Fibroblast of lung (primary cell): ENCODE results near the gene TBX1.

ENCODE experiments used
- CTCF ChIP-seq, 2 donors: IDR thresholded peaks in 1 of 2; conservative IDR thresholded peaks in 1 of 2; 1 replicate in 1 of 2; 2 replicates in 1 of 2; pipeline ENCODE4 v1.5.1; 2011 to 2012; ENCODE audit warnings: low read length in 2 of 2, control low read depth in 1 of 2, inconsistent platforms in 1 of 2, low read depth in 1 of 2, mild to moderate bottlenecking in 1 of 2
- EZH2 ChIP-seq: IDR thresholded peaks from 2 replicates; pipeline ENCODE4 v1.5.1; 2012; ENCODE audit warnings: low read length, control low read depth, mild to moderate bottlenecking; ENCODE audit errors: missing control alignments

- TF ChIP-seq CTCF (conservative IDR thresholded peaks at IDR 0.05 in 1 of 2, IDR thresholded peaks at IDR 0.05 in 1 of 2; ENCODE audit: low read depth in 1 of 2, low read length in 2 of 2): no peak
- TF ChIP-seq EZH2: no peak
Observed at GRCh38 chr22:19720999-19721329, 39.6 kb upstream of the TBX1 start.
